ENCODE results near the gene RAB14. TPM values are rescaled to one million over a fixed set of nuclear protein-coding genes. Genes with fewer than 3 reads are reported as not detected.

The RAB14 gene
- total and polyA plus RNA-seq, 2 experiments from 2014 or later: 58.7 to 61.9 TPM

DNA sequence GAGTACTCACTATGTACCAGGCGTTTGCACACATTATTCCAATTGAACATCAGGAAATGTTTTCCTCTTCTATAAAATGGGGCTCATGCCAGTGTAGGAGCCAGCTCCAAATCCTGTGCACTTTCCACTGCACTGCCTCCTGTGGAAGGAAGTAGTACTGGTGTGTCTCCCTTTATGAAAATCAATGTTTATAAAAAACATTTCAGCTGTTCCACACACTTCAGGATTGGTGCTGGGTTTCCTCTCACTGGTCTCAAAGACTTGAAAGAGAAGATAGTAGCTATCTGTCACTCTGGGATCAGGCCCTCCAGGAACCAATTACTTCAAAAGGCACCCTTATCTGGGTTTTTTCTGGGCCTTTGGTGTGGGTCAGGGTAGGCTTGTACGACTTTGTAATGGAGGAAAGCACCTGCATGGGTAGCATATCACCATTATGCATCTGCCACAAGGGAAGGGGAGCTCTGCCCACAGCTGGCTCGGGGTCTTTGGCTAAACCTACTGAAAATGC, 32.5 kb downstream of the RAB14 start:
- Histone ChIP-seq H3K9me2 (replicated peaks; ENCODE audit: insufficient read depth) (no peaks in the 10 kb centered on the region), H2AFZ (no peak overlapping the region), H3K4me3 (no peak overlapping the region), H3K4me2 (no peak overlapping the region), H4K20me1 (ENCODE audit: insufficient read depth, poor library complexity, severe bottlenecking) (no peaks in the 10 kb centered on the region), H3K36me3 (replicated peaks; ENCODE audit: insufficient read depth, low read depth) (no peaks in the 10 kb centered on the region), H3K27me3 (no peaks in the 10 kb centered on the region), H3K9me3 (ENCODE audit: low read depth) (no peaks in the 10 kb centered on the region), H3K79me2 (no peaks in the 10 kb centered on the region), H3K4me1 (ENCODE audit: insufficient read depth) (no peaks in the 10 kb centered on the region), H3K27ac (no peak overlapping the region)
- TF ChIP-seq, protein P1, sequence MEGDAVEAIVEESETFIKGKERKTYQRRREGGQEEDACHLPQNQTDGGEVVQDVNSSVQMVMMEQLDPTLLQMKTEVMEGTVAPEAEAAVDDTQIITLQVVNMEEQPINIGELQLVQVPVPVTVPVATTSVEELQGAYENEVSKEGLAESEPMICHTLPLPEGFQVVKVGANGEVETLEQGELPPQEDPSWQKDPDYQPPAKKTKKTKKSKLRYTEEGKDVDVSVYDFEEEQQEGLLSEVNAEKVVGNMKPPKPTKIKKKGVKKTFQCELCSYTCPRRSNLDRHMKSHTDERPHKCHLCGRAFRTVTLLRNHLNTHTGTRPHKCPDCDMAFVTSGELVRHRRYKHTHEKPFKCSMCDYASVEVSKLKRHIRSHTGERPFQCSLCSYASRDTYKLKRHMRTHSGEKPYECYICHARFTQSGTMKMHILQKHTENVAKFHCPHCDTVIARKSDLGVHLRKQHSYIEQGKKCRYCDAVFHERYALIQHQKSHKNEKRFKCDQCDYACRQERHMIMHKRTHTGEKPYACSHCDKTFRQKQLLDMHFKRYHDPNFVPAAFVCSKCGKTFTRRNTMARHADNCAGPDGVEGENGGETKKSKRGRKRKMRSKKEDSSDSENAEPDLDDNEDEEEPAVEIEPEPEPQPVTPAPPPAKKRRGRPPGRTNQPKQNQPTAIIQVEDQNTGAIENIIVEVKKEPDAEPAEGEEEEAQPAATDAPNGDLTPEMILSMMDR (IDR thresholded peaks at IDR 0.05; ENCODE audit: poor library complexity): peak; percentile 19
- TF ChIP-seq EZH2 (IDR thresholded peaks at IDR 0.05; ENCODE audit: borderline replicate concordance): no peak
- DNase-seq (ENCODE audit: low spot score): no peak
- 77% methylated on average over 3 of the region's 3 CpGs for WGBS (ENCODE audit: low lambda C conversion rate, missing lambda C conversion rate)

DNA sequence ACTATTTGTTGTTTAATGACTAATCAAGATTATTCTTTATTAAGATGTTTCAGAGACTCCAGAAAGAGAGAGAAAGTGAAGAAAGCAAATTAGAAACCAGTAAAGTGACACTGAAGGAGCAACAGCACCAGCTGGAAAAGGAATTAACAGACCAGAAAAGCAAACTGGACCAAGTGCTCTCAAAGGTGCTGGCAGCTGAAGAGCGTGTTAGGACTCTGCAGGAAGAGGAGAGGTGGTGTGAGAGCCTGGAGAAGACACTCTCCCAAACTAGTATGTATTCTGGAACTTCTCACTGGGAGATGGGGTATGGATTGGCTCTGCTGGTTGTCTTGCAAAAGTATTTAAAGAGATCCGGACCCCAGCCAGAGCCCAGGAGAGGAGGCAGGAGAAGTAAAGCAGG, 33.6 kb downstream of the RAB14 start:
- 92% methylated on average over 2 of the region's 2 CpGs for WGBS (ENCODE audit: low lambda C conversion rate, missing lambda C conversion rate)
- no peak for DNase-seq (ENCODE audit: low spot score)
- no peaks in the 10 kb centered on the region for H3K9me2 ChIP-seq (replicated peaks; ENCODE audit: insufficient read depth)
- TF ChIP-seq EZH2phosphoT487 (IDR thresholded peaks at IDR 0.05; ENCODE audit: low read depth, severe bottlenecking, unreplicated experiment) (no peak), EZH2 (IDR thresholded peaks at IDR 0.05; ENCODE audit: borderline replicate concordance) (no peak)
- TF ChIP-seq, protein P1 (IDR thresholded peaks at IDR 0.05; ENCODE audit: poor library complexity): no peak
- no peak overlapping the region for H3K4me3 ChIP-seq
- no peaks in the 10 kb centered on the region for H3K4me1 ChIP-seq (ENCODE audit: insufficient read depth)
- no peaks in the 10 kb centered on the region for H3K79me2 ChIP-seq
- H3K4me2 ChIP-seq: no peak overlapping the region
- H2AFZ ChIP-seq: no peak overlapping the region
- no peaks in the 10 kb centered on the region for H3K36me3 ChIP-seq (replicated peaks; ENCODE audit: insufficient read depth, low read depth)
- no peaks in the 10 kb centered on the region for H3K27me3 ChIP-seq
- H3K9me3 ChIP-seq (ENCODE audit: low read depth): no peaks in the 10 kb centered on the region
- H4K20me1 ChIP-seq (ENCODE audit: insufficient read depth, poor library complexity, severe bottlenecking): no peaks in the 10 kb centered on the region
- no peak overlapping the region for H3K27ac ChIP-seq

DNA sequence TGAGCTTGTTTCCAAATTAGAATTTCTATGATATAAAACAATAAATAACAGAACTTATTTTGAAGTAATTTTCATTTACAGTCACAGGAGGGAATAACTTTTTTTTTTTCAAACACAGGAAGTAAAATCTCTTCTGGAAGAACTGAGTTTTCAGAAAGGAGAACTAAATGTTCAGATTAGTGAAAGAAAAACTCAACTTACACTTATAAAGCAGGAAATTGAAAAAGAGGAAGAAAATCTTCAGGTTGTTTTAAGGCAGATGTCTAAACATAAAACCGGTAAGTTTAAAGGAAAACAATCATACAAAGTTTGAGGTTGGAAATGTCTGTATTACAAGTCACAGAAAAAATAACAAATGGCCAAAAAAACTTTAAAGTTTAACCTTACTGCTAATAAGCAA, 41.6 kb downstream of the RAB14 start:
- H3K9me2 ChIP-seq (replicated peaks; ENCODE audit: insufficient read depth): no peaks in the 10 kb centered on the region
- no peak overlapping the region for H3K4me2 ChIP-seq
- 88% methylated on average over 1 of the region's 1 CpG for WGBS (ENCODE audit: low lambda C conversion rate, missing lambda C conversion rate)
- no peak for DNase-seq (ENCODE audit: low spot score)
- H3K27me3 ChIP-seq: no peaks in the 10 kb centered on the region
- H4K20me1 ChIP-seq (ENCODE audit: insufficient read depth, poor library complexity, severe bottlenecking): no peaks in the 10 kb centered on the region
- H3K4me1 ChIP-seq (ENCODE audit: insufficient read depth): no peaks in the 10 kb centered on the region
- no peaks in the 10 kb centered on the region for H3K9me3 ChIP-seq (ENCODE audit: low read depth)
- H3K4me3 ChIP-seq: no peak overlapping the region
- H2AFZ ChIP-seq: no peak overlapping the region
- no peak overlapping the region for H3K27ac ChIP-seq
- H3K36me3 ChIP-seq (replicated peaks; ENCODE audit: insufficient read depth, low read depth): no peaks in the 10 kb centered on the region
- H3K79me2 ChIP-seq: no peaks in the 10 kb centered on the region
- TF ChIP-seq EZH2 (IDR thresholded peaks at IDR 0.05; ENCODE audit: borderline replicate concordance) (no peak), EZH2phosphoT487 (IDR thresholded peaks at IDR 0.05; ENCODE audit: low read depth, severe bottlenecking, unreplicated experiment) (no peak)
- TF ChIP-seq, protein P1 (IDR thresholded peaks at IDR 0.05; ENCODE audit: poor library complexity): no peak

DNA sequence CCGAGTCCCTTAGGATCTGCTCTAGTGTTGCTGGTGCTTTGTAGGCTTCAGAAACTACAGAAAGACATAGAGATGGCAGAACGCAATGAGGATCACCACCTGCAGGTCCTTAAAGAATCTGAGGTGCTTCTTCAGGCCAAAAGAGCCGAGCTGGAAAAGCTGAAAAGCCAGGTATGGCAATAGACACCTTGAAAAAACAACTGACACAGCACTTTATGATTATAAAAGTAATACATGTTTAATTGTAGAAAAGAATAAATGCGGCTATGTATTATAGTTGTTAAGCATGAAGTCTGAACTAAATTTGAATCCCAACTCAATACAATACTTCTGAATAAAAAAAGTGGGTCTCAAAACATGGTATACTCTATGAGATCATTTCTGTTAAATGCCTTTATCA, 43.7 kb downstream of the RAB14 start:
- WGBS (ENCODE audit: low lambda C conversion rate, missing lambda C conversion rate): 96% methylated on average over 4 of the region's 4 CpGs
- Histone ChIP-seq H3K9me3 (ENCODE audit: low read depth) (no peaks in the 10 kb centered on the region), H2AFZ (no peak overlapping the region), H3K4me3 (no peak overlapping the region), H3K9me2 (replicated peaks; ENCODE audit: insufficient read depth) (no peaks in the 10 kb centered on the region), H3K4me2 (no peak overlapping the region), H3K79me2 (no peaks in the 10 kb centered on the region), H3K27me3 (no peaks in the 10 kb centered on the region), H3K4me1 (ENCODE audit: insufficient read depth) (no peaks in the 10 kb centered on the region), H3K27ac (no peak overlapping the region), H4K20me1 (ENCODE audit: insufficient read depth, poor library complexity, severe bottlenecking) (no peaks in the 10 kb centered on the region), H3K36me3 (replicated peaks; ENCODE audit: insufficient read depth, low read depth) (no peaks in the 10 kb centered on the region)
- no peak for DNase-seq (ENCODE audit: low spot score)
- TF ChIP-seq EZH2phosphoT487 (IDR thresholded peaks at IDR 0.05; ENCODE audit: low read depth, severe bottlenecking, unreplicated experiment) (no peak), EZH2 (IDR thresholded peaks at IDR 0.05; ENCODE audit: borderline replicate concordance) (no peak)
- TF ChIP-seq, protein P1 (IDR thresholded peaks at IDR 0.05; ENCODE audit: poor library complexity): no peak

All from hepatocyte (in vitro differentiated cells).